ENCODE data around the gene ARRDC1. TPM values are rescaled to one million over a fixed set of nuclear protein-coding genes. Genes with fewer than 3 reads are reported as not detected.

ARRDC1 gene
- total RNA-seq, 2 experiments from 2014 or later, result 62.8 to 64.6 TPM

DNA sequence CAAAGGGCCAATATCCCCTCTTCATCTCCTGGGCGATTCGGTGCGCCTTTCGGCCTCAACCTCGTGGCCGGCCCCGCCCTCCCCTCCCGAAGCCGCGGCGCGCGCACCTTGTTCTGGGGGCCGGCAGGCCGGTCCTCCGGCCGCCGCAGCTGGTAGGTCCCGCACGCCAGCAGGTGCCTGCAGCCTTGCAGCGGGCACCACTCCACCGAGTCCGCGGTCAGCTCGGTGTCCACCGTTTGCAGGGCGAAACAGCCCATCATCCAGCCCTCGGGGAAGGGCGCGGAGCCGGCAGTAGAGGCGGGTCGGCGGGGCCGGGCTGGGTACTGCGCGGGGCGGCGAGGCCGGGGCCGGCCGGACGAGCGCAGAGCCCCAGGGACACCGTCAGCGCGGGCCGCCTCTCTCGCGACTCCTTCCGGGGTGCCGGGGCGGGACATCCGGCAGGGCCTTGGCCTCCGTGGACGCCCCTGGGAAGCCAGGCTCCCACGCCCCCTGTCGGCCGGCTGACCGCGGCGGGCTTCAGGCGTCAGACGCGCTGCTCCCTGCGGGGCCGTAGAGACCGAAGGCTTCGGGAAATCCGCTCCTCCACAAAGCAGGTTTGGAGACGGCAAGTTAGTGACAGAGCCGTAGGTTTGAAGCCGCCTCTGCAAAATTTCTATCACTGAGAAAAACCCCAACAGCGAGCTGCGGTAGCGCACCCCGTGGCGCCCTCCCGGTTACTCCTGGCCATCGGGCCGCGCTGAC, 26.8 kb upstream of the ARRDC1 start, which contains the start of gene DPH7:
DPH7 (minus strand) TSS at position 408 of the 741 bp plus-strand sequence; CDS start at position 260, 148 bp downstream.
- Mint-ChIP-seq H3K9me3 (no peaks in the 10 kb centered on the region), H3K4me3 (peak within 1 kb of the TSS; percentile 85), H3K27me3 (no peaks in the 10 kb centered on the region), H3K4me1 (peaks cover 23% of the 10 kb centered on the region), H3K27ac (peak within 1 kb of the TSS; percentile 56), H3K36me3 (peaks cover 1% of the 10 kb centered on the region)
- DNase-seq (peak; percentile 99), ATAC-seq (ENCODE audit: low read depth) (peak; percentile 99)
- POLR2A ChIA-PET, result interaction anchor here (1.4 kb wide), 1 partner anchor 26 kb away, joined by 3 read pairs; the partner anchor contains the start of gene ARRDC1

DNA sequence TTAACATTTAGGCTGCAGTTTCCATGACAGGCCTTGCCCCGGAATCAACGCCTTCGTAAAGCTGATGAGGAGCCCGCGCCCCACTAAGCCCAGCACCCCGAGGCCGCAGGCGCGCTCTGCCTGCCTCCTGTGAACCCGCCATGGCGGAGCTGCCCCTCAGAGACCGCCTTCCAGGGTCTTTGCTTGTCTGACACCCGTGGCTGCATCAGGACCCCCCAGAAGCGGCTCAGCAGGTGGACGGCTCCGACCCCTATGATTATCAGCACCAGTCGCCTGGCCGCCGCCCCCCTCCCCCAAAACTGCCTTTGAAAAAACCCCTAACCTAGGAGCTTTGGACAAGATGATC, 26.3 kb upstream of the ARRDC1 start:
- Mint-ChIP-seq H3K36me3 (peaks cover 1% of the 10 kb centered on the region), H3K4me3 (peak overlapping the region; percentile 85), H3K9me3 (no peaks in the 10 kb centered on the region), H3K4me1 (peaks cover 23% of the 10 kb centered on the region), H3K27ac (peak overlapping the region; percentile 48), H3K27me3 (no peaks in the 10 kb centered on the region)
- POLR2A ChIA-PET, result interaction anchor here (1.4 kb wide), 1 partner anchor 26 kb away, joined by 3 read pairs; the partner anchor contains the start of gene ARRDC1
- DNase-seq (no peak), ATAC-seq (ENCODE audit: low read depth) (no peak)

DNA sequence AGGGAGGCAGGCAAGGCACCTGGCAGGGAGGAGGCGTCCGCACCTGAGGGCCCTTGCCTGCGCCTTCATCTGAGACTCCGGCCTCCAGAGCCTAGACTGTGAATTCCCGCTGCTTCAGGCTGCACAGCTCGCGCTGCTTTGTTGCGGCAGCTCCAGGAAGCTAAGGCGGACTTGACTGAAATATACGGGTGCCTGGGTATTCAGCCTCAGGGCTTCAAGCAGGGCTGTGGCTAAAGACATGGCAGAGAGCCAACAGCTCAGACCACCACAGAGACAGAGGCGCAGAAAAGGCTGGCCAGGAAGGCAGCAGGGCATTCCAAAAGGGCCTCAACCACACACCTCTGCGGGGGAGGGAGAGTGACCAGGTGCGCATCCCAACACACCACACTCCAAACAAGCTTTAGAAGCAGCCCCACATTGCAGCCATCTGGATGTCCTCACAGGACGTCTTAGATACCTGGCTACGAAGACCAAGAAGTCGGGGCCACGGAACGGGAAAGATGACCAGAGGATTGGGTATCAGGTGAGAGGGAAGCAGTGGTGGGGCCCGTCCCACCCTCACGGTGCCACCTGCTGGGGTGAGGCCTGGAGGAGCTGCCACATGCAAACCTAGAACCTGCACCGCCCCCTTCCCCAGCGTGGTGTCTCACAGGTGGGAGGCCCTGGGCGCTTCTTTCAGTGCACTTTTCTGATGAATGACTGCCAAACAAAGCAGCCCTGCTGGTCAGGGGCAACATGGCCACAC, 25.1 kb upstream of the ARRDC1 start:
- no peak overlapping the region for H3K4me3 Mint-ChIP-seq
- no peak overlapping the region for H3K27ac Mint-ChIP-seq
- ATAC-seq (ENCODE audit: low read depth) (no peak), DNase-seq (no peak)
- no peaks in the 10 kb centered on the region for H3K27me3 Mint-ChIP-seq
- peaks cover 23% of the 10 kb centered on the region for H3K4me1 Mint-ChIP-seq
- no peaks in the 10 kb centered on the region for H3K9me3 Mint-ChIP-seq
- POLR2A ChIA-PET, result no interaction called here
- H3K36me3 Mint-ChIP-seq, result no peaks in the 10 kb centered on the region

DNA sequence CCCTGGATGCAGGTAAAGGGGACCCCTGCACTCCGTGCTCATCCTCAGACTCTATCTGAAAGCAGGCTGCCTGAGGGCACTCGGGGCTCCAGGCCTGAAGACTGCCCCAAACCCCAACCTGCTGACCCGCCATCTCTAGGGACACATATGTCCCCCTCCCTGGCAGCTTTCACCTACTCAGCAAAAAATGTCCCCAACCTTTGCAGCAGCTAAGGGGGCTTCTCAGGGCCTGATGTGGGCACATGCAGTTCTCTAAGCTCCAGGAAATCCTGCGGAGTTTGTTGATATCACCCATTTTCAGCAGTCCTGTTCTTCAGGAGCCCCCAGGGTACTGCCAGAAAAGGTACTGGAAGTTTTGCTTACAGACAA, 24.5 kb upstream of the ARRDC1 start:
- H3K27ac Mint-ChIP-seq, result no peak overlapping the region
- H3K27me3 Mint-ChIP-seq, result no peaks in the 10 kb centered on the region
- H3K4me3 Mint-ChIP-seq, result no peak overlapping the region
- peaks cover 19% of the 10 kb centered on the region for H3K4me1 Mint-ChIP-seq
- ATAC-seq (ENCODE audit: low read depth) (no peak), DNase-seq (no peak)
- H3K9me3 Mint-ChIP-seq, result no peaks in the 10 kb centered on the region
- H3K36me3 Mint-ChIP-seq, result peaks cover under 1% of the 10 kb centered on the region
- POLR2A ChIA-PET, result no interaction called here

DNA sequence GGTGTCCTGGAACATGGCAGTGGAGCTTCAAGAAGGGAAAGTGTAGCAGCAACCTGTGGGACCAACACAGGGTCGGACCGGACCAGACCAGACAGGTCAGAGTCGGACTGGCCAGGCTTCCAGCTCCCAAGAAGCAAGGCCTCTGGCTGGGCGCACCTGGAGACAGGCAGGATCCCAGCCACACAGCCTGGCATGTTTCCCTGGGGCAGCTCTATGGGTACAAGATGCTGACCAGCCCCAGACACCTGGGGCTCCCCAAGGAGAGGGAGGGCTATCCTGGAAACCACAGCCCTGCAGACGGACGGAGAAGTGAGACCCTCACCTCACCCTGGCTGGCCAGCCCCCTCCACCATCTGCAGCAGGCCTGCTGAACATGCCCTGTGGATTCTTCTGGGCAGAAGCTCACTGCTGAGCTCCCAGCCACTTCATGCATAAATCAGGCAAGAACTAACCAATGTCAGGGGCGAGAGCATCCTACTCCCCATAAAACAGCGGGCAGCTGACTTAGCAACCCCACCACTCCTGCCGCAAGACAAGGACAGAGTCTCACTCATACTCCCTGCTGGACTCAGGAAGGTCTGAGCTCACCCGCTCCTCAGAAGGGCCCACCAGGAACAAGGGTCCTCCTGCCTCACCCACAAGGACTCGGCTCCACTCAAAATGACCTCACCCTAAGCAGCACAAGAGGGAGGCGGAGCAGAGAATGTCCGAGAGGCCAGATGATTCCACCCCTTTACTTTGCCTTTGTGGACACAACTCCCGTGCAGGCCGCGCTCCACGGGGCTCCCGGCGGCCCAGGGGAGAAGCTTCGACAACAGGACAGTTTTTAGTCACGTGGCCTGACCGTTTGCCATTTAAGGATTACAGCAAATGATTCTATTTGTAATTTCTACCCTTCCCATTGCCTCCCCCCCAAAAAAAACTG, 23.9 kb upstream of the ARRDC1 start:
- Mint-ChIP-seq H3K9me3 (no peaks in the 10 kb centered on the region), H3K4me1 (peaks cover 14% of the 10 kb centered on the region), H3K36me3 (peaks cover 2% of the 10 kb centered on the region), H3K4me3 (no peak overlapping the region), H3K27me3 (no peaks in the 10 kb centered on the region), H3K27ac (no peak overlapping the region)
- POLR2A ChIA-PET, result no interaction called here
- ATAC-seq (ENCODE audit: low read depth) (no peak), DNase-seq (no peak)

DNA sequence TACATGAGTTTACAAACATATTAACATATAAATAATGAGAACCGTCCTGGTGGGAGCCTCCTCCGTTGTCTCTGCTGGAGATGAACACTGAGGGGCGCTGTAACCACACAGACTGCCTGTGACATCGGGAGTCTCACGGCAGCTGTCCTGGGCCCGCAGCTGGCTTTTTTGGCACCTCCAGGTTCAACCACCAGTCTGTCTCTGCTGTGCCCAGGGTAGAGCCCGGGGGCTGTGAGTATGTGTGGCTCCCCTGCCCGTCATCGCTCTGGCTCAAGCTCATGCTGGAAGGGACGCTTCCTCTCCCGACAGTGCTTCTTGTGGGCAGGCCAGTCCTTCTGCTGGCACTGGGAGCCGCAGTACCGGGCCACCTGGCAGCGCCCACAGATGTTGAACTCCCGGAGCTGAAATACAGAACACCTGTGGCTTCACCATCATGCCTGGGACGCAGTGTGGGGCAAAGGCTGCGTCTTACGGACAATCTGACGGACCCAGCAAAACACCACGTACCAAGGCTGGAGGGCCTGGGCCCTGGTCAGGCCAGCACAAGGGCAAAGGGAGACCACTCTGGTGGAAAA, 23.1 kb upstream of the ARRDC1 start:
- POLR2A ChIA-PET, result no interaction called here
- Mint-ChIP-seq H3K27ac (no peak overlapping the region), H3K4me1 (peaks cover 7% of the 10 kb centered on the region), H3K4me3 (no peak overlapping the region), H3K27me3 (no peaks in the 10 kb centered on the region), H3K9me3 (no peaks in the 10 kb centered on the region), H3K36me3 (peaks cover 2% of the 10 kb centered on the region)
- DNase-seq, result no peak
- ATAC-seq (ENCODE audit: low read depth), result no peak

DNA sequence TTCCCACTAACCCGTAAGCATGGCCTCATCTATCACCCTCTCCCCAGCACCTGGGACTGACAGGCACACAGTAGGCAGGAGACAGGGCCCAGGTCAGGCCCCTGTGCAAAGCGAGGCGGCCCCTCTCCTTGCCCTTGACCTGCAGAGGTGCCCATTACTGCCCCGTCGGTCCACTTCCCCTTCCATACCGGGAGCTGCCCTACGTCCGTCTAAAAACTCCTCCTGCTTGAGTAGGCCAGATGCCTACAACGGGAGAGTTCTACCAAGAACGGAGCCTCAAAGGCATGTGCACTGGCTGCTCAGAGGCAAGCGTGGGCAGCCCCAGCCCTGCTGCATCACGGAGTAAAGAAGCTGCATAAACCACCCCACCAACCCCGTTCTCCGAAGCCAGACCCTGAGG, 22.1 kb upstream of the ARRDC1 start:
- ATAC-seq (ENCODE audit: low read depth) (no peak), DNase-seq (no peak)
- Mint-ChIP-seq H3K36me3 (peaks cover 7% of the 10 kb centered on the region), H3K9me3 (no peaks in the 10 kb centered on the region), H3K27ac (no peak overlapping the region), H3K27me3 (no peaks in the 10 kb centered on the region), H3K4me1 (peaks cover 5% of the 10 kb centered on the region), H3K4me3 (no peak overlapping the region)
- POLR2A ChIA-PET, result no interaction called here

DNA sequence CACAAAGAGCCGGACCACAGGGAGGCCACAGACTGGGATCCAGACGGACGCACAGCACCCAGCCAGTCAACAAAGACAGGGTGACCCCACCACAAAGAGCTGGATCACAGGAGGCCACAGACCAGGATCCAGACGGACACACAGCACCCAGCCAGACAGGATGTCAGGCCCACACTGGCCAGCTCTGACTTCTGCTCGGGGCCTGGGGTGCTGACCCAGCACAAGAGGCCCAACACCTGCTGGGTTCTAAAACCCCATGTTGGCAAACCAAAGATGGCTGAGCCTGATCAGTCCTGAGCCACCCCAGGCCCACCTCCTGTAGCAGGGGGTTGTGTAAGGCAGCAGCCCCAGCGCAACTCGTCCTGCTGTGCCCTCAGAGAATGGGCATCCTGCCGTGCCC, 21.5 kb upstream of the ARRDC1 start:
- no peaks in the 10 kb centered on the region for H3K27me3 Mint-ChIP-seq
- ATAC-seq (ENCODE audit: low read depth) (no peak), DNase-seq (no peak)
- POLR2A ChIA-PET, result no interaction called here
- no peaks in the 10 kb centered on the region for H3K9me3 Mint-ChIP-seq
- no peak overlapping the region for H3K27ac Mint-ChIP-seq
- peaks cover 7% of the 10 kb centered on the region for H3K4me1 Mint-ChIP-seq
- peaks cover 7% of the 10 kb centered on the region for H3K36me3 Mint-ChIP-seq
- H3K4me3 Mint-ChIP-seq, result no peak overlapping the region

DNA sequence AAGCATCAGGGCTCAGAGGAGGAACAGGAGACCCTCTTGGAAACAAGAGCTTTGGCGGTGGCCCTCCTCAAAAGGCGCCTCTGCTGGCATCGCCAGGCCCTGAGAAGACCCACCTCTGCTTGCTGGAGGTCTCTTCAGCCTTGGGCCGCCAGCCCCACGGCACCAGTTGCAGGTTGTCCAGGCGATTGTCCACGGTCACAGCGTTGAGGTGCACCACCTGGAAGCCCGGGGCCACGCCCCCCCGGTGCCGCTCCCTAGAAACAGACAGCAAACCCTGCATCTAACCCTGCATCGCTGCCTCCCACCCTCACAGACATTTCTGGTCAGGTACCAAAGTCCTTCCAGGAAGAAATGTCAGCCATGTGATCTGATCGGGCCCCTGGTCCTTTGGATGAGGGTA, 18.6 kb upstream of the ARRDC1 start:
- POLR2A ChIA-PET, result no interaction called here
- peaks cover 11% of the 10 kb centered on the region for H3K4me1 Mint-ChIP-seq
- H3K36me3 Mint-ChIP-seq, result peaks cover 8% of the 10 kb centered on the region
- no peaks in the 10 kb centered on the region for H3K9me3 Mint-ChIP-seq
- DNase-seq, result no peak
- H3K27ac Mint-ChIP-seq, result no peak overlapping the region
- H3K4me3 Mint-ChIP-seq, result no peak overlapping the region
- no peaks in the 10 kb centered on the region for H3K27me3 Mint-ChIP-seq
- ATAC-seq (ENCODE audit: low read depth), result no peak

DNA sequence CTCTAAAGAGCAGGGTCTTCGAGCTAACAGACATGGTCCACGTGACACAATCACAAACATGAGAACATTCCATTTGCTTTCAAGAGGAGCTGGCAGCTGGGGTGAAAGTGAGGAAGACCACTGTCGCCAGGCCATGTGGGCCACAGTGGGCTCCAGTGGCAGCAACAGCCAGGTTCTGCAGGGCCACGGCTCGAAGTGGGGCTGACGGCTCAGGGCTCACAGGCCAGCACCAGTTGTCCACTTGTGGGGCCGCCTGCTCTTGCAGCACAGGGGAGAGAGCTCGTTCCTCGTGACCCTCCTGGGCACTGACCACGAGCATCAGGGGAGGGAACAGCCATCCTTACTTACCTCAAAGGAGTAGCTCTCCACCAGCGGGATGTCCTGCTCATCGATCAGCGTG, 17.2 kb upstream of the ARRDC1 start:
- Mint-ChIP-seq H3K27me3 (no peaks in the 10 kb centered on the region), H3K27ac (no peak overlapping the region), H3K4me1 (peaks cover 11% of the 10 kb centered on the region), H3K9me3 (no peaks in the 10 kb centered on the region), H3K36me3 (peaks cover 8% of the 10 kb centered on the region), H3K4me3 (peak overlapping the region; percentile 29)
- ATAC-seq (ENCODE audit: low read depth) (no peak), DNase-seq (no peak)
- POLR2A ChIA-PET, result interaction anchor here (0.5 to 1.2 kb wide), 4 partner anchors 8 to 323 kb away, joined by 3 to 6 read pairs (median 4); partner anchors contain the start of gene MRPL41

DNA sequence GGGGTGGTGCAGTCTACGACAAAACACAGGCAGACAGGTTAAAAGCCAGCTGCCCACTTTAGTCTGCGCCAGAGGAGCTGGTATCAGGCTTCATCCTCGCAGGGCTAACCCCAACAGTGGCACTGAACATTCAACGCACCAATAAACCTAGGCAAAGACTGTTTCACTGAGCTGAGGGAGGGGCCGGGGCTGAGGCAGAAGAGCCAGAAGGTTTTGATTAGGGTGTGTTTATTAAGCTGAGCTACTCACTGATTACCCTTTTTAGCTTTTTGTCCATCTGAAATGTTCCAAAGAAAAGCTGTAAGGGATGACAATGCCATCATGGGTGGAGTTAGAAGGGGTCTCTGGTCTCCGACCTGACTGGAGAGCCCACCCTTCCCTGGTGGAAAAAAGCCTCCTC, 16.6 kb upstream of the ARRDC1 start:
- Mint-ChIP-seq H3K4me3 (peak overlapping the region; percentile 88), H3K27ac (no peak overlapping the region), H3K27me3 (no peaks in the 10 kb centered on the region), H3K36me3 (peaks cover 8% of the 10 kb centered on the region), H3K4me1 (peaks cover 11% of the 10 kb centered on the region), H3K9me3 (no peaks in the 10 kb centered on the region)
- no peak for DNase-seq
- no peak for ATAC-seq (ENCODE audit: low read depth)
- POLR2A ChIA-PET, result interaction anchor here (1.2 kb wide), 1 partner anchor 37 kb away, joined by 5 read pairs; the partner anchor contains the start of gene MRPL41

DNA sequence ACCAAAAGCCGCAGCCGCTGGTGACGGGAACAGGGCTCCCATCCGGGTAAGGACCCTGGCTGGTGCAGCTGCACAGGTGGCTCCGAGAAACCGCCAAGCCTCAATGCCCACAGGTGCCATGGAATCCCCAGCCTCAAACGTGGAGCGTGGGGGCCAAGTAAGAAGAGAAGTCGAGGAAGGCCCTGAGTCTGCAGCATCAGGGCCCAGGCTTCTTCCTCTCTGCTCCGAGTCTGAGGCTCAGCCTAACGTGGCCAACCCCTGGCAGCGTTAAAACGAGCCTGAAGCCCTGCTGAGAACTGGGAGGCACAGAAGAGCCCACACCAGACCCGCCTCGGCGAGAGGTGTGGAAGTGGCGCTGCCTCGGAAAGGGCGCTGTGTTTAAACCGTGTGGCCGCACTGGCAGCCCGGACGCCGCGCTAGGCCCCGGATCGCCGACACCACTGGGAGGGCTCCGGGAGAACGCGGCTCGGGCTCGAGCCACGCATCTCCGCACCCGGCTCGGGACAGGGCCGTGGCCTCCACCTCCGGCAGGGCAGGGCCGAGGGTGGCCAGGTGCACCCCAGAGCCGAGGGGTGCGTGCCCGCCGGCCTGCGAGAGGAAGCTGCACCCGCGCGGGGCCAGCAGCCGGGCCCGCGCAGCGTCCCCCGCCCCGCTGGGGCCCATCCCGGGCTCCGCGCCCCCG, 15.9 kb upstream of the ARRDC1 start:
- POLR2A ChIA-PET, result interaction anchor here (1.2 kb wide), 1 partner anchor 38 kb away, joined by 5 read pairs; the partner anchor contains the start of gene MRPL41
- peak; percentile 60 for DNase-seq

More for the DNA sequence above, 15.9 kb upstream of the ARRDC1 start:
- Mint-ChIP-seq H3K4me1 (peaks cover 11% of the 10 kb centered on the region), H3K27ac (peak overlapping the region; percentile 76), H3K27me3 (no peaks in the 10 kb centered on the region), H3K4me3 (peak overlapping the region; percentile 88), H3K9me3 (no peaks in the 10 kb centered on the region), H3K36me3 (peaks cover 8% of the 10 kb centered on the region)
- ATAC-seq (ENCODE audit: low read depth), result peak; percentile 6
